Subcutaneous adipose tissue (tissue), 4 donors: ENCODE data around the gene SCG5. TPM values are rescaled to one million over a fixed set of nuclear protein-coding genes. Genes with fewer than 3 reads are reported as not detected.

ENCODE experiments used
- CTCF ChIP-seq: fragments of 450-650 bp; IDR thresholded peaks from one replicate; pipeline ENCODE4 v1.5.1; 2016; ENCODE audit warnings: low read depth, mild to moderate bottlenecking, control low read depth, antibody characterized with exemption, moderate library complexity
- total RNA-seq, 4 donors: library from RNA; depleted of rRNA; stranded (reverse); fragments of >200 nt; gene quantifications; one replicate each; pipeline ENCODE4 v1.1.0, GENCODE V29; 2016

The SCG5 gene
- total RNA-seq, 4 donors from 2014 or later: 2.9 TPM; not detected in 3

- no peak for TF ChIP-seq CTCF
Measured at GRCh38 chr15:32733281-32733680, 91.8 kb downstream of the SCG5 start.

GRCh38 chr15:32735989-32736700 is 94.6 kb downstream of the SCG5 start:
- no peak for TF ChIP-seq CTCF

GRCh38 chr15:32736701-32737061 is 95.2 kb downstream of the SCG5 start:
- no peak for TF ChIP-seq CTCF

GRCh38 chr15:32737304-32737703 is 95.8 kb downstream of the SCG5 start:
- no peak for TF ChIP-seq CTCF

- TF ChIP-seq CTCF: no peak
Measured at GRCh38 chr15:32738666-32739065, 97.2 kb downstream of the SCG5 start.

- TF ChIP-seq CTCF: no peak
Measured at GRCh38 chr15:32739522-32740063, 98.1 kb downstream of the SCG5 start.

GRCh38 chr15:32743411-32744140 is 102.1 kb downstream of the SCG5 start:
- no peak for TF ChIP-seq CTCF
